Measurements from ENCODE around the gene PALLD. TPM values are rescaled to one million over a fixed set of nuclear protein-coding genes. Genes with fewer than 3 reads are reported as not detected.

PALLD gene
- total RNA-seq, 1 donor from 2014 or later: 15.3 TPM

DNA sequence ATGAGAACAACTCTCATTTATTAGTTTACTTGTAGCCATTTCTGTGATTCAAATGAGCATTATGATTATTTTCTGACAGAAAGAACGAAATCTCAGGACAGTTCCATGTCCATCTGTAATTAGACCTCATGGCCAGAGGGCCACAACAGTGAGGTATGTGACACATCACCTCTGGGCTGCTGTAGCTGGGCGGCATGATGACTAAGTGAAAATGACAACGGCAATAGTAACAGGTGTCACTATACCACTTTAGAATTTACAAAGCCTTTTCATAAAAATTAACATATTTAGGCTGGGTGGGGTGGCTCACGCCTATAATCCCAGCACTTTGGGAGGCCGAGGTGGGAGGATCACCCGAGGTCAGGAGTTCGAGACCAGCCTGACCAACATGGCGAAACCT is 260.6 kb downstream of the PALLD start:
- no peak for DNase-seq (ENCODE audit: low read depth in 2 of 2)

DNA sequence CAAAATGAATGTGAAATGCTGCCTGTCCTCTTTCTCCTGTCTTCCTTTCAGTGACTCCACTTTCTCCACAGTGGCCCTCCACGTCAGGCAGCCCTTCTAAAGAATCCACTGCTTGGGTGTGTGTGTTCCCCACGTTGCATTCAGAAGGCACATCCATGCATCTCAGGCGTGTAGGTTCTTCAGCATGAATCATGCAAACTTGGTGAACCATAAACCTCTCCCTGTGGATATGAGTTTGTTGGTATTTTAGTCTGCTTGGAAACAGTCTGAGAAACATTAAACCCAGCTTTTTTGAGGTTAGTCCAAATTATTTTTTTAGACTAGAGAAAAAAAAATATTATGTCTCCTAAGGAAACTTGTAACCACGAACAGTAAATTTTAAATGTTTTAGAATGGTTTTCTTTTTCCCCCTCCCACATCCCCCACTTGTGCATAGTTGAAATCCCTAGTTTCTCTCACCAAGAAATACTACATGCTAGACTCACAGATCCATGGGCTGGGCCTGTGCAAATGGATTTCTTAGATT is 261.6 kb downstream of the PALLD start:
- DNase-seq (ENCODE audit: low read depth in 2 of 2): no peak

DNA sequence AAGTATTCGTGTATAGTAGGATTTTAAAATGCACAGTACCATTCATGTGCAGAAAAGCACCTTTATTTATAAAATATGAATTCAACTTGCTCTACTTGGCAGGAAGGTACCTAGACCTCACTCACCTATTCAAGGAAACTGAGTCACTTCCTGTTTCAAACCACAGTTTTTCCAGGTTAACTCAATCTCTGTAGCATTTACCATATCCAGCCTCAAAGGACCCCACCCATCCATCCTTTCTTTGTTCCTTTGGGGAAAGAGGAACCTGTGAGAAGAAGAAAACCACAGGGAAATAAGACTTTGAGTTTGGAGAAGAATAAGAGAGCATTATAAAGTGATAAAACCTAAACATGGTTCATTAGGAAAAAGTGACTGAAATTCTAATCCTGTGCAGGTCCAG is 262.5 kb downstream of the PALLD start:
- DNase-seq (ENCODE audit: low read depth in 2 of 2): no peak

DNA sequence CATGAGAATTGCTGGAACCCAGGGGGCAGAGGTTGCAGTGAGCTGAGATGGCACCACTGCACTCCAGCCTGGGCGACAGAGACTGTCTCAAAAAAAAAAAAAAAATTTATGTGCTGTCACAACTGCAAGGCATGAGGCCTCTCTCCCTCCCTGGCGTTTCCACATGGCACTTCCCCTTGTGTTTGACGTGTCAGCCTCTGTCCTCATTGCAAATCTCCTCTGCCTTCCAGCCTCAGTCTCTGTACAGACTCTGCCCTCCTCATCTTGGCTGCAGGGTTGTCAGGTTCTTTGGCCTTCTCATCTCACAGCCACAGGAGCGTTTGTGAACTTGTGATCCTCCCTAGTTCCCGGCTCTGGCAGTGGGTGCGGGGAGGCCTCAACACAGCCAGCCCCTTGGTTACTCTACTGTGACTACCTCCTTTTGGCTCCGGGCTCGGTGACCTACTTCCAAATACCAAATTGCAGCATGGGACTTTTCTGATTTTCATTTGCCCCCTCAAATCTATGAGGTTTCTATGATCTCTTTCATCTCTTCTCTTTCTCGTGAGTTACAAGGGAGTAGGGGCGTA is 263.2 kb downstream of the PALLD start:
- no peak for DNase-seq (ENCODE audit: low read depth in 2 of 2)

DNA sequence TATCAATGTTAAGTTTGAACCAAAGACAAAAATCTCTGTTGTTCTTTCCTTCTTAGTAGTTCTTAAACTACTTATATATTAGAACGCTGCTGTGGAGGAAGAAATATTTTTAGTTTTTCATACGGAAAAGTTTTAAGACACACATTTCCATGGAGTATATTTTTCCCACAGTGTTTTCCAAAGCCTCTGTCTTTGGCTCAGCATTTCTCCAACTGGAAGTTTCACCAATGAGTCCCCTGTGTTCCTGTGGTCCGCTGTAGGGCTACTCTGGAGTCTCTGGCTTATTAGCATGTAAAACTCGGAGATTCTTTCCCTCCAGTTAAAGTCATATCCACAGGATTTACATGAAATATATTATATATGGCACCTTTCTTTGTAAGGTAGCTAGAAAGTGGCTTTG is 264.2 kb downstream of the PALLD start:
- no peak for DNase-seq (ENCODE audit: low read depth in 2 of 2)

DNA sequence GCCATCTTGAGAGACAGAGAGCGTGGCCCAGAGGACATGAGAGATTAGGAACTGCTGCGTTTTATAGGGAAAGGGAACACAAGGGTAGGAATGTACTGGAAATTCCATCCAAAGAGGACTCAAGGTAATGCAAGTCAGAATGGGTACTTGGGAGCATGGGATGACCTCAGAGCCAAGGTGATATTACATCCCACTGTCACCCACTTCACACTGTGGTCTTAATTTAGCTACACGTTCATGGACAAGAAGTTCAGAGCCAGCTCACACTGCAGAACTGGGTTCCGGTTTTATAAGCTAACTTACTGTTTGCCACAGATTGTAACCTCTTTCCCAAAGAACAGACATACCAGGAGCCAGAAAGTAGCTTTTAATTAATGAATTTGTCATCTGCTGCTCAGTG is 268.5 kb downstream of the PALLD start:
- no peak for DNase-seq (ENCODE audit: low read depth in 2 of 2)

DNA sequence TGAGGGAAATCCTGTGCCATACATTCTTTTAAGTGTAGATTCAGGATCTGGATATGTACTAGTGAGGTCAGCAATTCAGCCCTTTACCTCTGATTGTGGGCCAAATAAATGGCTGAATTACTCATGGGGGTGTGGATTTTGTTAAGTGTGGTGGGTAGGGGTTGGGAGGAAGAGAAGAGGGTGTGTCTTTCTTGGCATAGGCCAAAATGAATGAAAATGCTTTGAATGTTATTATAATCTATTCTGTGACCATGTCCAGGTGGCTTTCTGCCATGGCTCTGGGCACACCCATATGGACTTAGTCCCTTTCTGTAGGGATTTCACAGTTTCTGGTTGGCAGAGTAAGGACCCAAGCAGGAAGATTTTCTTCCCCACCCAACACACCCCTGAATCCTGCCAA is 268.9 kb downstream of the PALLD start:
- peak; percentile 14 to 39 for DNase-seq (ENCODE audit: low read depth in 2 of 2)

DNA sequence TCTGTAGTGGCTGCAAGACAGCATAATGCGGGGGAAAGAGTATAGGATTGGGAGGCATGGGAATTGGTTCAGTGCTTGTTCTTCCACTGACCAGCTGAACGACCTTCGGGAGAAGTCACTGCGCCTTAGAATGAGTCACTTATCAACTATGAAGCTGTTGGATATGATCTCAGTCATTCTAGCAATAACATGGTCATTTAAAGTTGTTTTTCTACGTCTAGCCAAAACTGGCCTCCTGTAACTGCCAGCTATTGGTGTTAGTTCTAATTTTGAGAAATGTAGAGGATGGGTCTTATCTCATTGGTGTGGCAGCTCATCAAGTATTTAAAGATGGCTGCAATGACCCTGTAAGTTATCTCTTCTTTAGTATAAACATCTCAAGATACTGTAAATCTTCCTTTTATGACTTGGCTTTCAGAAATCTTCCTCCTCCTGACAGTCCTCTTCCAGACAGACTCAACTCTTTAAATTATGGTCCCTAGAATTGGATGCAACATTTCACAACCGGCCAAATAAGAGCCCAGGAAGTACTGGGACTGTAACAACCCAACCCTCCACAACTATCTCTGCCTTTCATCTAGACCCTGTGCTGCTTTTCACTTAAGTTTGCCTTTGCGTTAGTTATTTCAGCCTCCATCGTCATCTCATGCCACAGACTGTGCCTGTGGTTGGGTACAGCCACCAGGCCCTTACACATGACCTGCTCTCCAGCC is 269.9 kb downstream of the PALLD start:
- peak in 1 of 2 donors; percentile 83 for DNase-seq (ENCODE audit: low read depth in 2 of 2)

DNA sequence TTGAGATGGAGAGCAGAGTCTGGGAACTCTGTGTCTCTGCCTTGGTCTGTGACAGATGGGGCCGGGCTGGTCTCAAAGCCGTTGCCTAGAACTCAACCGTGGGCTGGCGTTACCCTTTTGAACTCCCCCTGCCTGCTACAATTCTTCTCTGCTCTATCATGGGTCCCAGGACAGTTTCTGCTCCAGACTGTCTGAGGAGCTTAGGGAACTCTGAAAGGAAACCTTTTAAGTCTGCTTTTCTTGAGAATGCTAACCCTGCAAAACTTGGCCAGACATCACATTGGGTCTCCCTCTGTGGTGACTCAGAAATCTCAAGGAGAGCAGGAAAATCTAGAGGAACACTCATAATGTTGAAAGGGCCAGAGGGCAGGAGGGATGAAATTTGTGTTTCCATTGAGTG is 272.6 kb downstream of the PALLD start:
- DNase-seq (ENCODE audit: low read depth in 2 of 2): peak in 1 of 2 donors; percentile 56

DNA sequence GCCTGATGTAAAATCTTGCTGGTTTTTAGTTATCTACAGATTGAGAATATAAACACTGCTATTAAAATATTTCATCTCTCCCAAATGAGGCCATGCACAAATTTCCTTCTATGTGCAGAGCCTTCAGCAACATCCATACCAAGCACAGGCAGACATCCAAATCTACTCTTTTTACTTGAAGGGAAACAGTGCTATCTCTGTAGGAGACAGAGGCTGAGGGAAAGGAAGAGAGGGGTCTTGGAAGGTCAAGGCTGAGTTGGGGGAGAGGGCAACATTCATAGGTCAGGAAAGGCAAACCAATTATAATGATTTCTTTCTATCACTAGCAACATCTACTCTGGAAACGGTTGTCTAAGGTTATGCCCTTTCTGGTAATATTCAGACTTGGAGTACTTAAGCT is 273.0 kb downstream of the PALLD start:
- no peak for DNase-seq (ENCODE audit: low read depth in 2 of 2)

DNA sequence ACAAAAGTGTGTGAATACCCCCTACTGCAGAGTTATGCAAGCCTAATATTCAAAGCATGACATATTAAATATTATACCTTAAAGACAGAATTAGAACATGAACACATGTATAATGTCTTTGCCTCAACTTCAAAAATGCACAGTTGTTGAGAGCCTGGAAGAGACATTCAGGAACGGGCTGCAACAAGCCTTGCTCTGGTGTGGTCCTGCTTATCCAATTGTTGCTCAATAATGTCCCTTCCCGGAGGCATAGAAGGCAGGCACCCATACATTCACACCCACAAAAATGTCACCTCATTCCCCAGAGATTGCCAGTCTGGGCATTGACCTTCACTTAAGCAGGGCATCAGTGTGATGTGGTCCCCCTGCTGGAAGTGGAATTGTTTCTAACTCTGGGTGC is 274.4 kb downstream of the PALLD start:
- DNase-seq (ENCODE audit: low read depth in 2 of 2): no peak

DNA sequence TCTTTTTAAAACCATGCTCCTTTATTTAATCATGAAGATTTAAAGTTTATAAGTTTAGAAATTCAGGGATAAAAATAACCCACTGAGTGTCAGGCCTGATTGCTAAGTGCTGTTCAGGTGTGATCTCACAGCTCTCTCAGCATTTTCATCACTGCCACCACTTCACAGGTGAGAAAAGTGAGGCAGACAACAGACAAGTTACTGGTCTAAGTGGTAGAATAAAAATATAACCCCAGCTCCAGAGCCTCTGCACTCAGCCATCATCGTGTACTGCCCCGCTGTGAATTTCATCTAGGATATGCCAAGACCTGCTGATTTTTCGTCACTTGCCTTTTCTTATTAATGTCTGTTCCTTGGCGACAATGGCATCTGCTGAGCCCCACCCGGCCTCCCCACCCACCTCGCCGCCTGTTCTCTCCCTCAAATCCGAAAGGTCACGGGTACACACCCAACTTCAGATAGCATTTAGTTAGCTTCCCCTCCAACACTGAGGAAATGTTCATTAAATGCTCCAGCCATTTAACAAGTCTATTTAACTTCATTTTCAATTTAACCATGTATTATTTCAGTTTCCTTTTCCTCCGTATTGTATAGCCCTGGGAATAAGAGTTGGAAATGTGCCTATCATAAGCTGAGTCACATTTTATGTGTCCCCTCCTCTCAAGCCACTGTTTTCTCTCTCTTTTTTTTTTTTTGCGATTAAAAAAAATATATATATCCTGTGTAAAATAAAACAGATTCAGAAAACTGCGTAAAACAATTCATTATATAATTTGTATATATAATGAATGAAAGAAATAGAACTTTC is 276.7 kb downstream of the PALLD start:
- DNase-seq (ENCODE audit: low read depth in 2 of 2): peak; percentile 31 to 73

DNA sequence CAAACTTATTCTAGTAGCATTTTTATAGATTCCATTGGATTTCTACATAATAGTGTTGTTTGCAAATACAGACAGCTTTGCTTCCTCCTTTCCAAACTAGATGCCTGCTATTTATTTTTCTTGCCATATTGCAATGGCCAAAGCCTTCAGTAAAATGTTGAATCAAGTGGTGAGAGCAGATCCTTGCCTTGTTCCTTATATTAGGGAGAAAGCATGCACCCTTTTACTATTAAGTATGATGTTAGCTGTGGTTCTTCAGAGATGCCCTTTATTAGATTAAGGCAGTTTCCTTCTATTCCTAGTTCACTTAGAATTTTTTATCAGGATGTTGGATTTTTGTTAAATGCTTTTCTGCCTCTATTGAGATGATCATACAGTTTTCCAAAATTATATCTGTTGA is 279.5 kb downstream of the PALLD start:
- no peak for DNase-seq (ENCODE audit: low read depth in 2 of 2)

DNA sequence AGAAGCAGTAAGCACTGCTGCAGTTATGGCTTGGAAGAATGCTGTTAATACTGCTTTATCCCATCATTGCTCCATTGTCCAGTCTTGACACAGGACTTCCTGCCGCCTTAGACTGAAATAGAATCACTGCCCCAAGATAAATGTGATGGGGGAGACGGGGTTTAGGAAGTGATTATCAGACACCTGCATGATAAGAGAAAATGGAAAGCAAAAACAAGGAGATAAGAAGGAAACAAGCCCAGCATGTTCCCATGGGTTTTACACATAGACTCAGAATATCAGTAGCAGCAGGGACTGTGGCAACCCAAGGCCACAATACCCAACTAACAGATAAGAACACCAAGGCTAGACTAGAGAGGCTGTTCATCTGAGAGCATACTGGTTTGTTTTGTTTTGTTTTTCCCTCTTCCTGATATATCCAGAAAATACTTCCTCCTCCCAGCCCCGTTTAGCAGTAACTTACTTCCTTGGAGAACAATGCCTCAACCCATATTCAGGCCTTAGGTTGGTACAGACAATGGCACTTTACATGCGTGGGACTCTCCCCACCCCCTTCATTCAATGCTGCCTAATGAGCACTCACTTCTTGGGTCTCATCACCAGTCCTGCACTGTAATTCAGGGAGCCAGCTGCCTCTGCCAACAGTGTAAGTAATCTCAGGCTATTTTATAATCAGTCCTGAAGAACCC is 280.6 kb downstream of the PALLD start:
- no peak for DNase-seq (ENCODE audit: low read depth in 2 of 2)

DNA sequence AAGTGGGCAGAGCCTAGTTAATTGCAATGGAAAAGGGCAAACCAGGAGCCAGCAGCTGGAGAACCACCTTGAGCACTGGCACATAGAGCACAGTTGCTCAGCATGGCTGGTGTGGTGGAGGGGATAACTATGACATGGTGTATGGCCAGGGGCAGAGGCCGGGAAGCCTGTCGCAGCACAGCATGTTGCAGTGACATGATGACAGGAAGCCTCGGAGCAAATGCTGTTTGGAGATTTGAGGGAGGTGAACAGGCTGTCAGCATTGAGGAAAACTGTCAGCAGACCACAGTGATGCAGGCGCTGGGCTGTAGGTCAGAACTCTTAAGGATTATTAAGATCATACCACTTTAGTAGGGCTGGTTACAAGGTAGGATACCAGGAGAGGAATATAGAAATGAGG is 284.5 kb downstream of the PALLD start:
- no peak for DNase-seq (ENCODE audit: low read depth in 2 of 2)

DNA sequence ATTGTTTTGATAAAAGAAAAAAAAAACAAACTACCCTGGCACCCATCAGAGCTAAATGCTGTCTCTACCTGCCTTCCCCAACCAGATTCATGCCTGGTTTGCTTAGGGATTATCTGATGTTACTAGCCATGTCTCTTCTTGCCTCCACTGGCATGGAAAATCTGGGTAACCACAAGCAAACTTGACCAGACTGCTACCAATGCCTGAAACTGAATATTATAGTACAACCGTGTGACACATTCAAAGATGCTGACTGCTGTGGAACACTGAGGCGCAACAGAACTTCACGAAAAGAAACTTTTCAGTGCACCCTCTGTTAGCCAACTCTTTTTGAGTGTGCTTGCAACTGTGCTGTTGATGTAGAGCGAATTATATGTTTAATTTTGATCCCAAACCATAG is 285.1 kb downstream of the PALLD start:
- DNase-seq (ENCODE audit: low read depth in 2 of 2): no peak

DNA sequence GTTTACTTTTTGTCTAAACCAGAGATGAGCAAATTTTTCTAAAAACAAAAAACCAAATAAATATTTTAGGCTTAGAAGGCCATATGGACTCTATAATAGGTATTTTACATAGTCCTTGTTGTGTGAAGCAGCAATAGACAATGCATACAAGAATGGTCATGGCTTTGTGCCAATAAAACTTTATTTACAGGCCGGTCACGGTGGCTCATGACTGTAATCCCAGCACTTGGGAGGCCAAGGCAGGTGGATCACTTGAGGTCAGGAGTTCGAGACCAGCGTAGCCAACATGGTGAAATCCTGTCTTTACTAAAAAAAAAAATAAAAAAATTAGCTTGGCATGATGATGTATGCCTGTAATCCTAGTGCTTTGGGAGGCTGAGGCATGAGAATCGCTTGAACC is 285.6 kb downstream of the PALLD start:
- DNase-seq (ENCODE audit: low read depth in 2 of 2): no peak

DNA sequence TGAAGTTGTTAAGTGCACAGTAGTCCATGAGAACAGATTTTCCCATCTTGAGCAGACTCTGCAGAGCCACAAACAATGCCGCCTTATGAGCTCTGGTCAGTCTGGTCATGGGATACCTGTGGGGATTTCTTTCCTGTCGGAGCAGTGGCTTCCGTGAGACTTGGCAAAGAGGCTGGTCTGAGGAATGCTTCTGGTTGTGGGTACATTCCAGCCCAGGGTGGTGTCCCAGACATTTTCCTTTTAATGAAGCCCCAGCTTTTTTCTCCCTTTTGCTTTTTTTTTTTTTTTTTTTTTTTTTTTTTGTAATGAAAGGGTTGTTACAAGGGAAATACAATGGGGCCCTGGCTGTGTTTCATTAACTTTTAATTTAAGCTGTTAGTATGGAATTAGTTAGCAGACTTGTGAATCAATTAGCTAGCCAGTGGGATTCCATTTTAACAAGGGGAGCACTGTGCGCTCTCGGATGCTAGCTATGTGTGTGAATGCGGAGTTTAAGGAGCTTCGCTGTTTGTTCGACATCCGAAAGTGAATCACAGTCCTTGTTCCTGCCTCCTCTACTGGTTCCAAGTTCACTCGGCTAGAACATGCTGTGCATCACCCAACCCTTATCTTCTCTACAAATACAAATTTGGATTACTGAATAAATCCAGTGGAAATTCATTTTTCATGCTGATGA is 288.1 kb downstream of the PALLD start:
- no peak for DNase-seq (ENCODE audit: low read depth in 2 of 2)

DNA sequence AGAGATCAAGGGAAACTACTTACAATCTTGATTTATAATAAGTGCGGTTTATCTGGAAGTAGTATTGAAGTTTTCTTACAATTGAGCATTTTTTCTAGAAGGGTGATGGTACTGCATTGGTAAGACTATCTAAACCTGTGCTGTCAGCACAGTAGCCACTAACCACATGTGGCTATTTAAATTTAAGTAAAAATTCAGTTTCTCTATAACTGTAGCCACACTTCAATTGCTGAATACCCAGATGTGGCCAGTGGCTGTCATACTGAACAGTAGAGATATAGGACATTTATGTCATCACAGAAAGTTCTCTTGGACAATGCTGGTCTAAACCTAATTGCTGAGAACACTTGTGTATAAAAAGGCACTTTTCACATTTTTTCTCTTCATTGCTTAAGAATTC is 290.5 kb downstream of the PALLD start:
- no peak for DNase-seq (ENCODE audit: low read depth in 2 of 2)

DNA sequence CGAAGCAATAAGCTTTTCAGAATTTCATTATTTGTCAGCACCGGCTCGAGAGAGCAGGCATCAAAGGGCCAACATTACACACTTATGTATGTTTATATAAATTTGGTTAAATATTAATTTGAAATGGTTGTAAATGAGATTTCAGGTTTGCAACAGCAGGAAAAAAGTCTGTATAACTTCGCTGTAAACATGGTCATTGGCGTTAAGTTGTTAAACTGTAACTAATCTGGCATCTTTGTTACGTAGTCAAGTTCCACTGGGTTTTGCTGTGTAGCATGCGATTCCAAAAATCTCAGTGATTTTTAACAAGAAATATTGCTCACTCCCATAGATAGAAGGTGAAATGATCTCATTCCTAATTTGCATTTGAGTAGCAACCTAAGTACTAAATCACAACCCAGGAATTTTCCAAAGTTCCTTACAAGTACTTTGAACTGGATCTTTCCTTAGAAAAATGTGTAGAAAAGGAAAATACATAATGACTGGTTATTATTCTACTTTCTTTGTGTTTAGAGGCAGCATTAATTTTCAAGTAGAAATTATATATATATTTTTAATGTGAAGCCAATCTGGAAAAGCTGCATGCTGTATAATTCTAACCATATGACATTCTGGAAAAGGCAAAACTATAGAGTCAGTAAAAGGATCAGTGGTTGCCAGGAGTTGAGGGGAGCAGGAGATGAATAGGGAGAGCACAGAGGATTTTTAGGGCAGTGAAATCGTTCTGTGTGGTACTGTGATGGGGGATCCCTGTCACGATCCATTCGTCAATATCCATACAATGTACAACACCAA is 291.1 kb downstream of the PALLD start:
- DNase-seq (ENCODE audit: low read depth in 2 of 2): no peak

DNA sequence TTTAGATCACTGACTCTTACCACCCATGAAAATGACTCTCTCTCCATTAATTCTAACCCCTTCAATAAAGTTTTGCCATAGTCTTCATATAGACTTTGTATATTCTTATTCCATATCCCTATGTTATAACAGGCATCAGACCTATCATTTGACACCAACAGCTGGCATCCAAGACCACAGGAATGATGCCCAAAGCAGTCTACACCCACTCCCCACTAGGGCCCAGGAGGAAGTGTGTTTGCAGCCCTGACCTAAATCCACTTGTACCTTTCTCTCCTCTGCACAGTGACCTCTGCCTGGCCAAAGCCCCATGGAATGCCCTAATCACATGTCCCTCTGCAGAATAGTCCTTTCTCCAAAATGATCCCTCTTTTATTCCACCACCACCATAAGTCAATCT is 294.0 kb downstream of the PALLD start:
- no peak for DNase-seq (ENCODE audit: low read depth in 2 of 2)
